Epithelial cell of esophagus (primary cell): ENCODE data around the gene ACOT8.

ENCODE experiments used
- DNase-seq: peaks from one replicate; pipeline ENCODE4 v3.0.0; 2010; ENCODE audit warnings: low read depth
- H3K4me3 ChIP-seq: 2 replicates; pipeline ENCODE4 v1.5.1; 2011; ENCODE audit warnings: mild to moderate bottlenecking, low read length, control low read depth
- CTCF ChIP-seq: IDR thresholded peaks from 2 replicates; pipeline ENCODE4 v1.5.1; 2011; ENCODE audit warnings: low read depth, mild to moderate bottlenecking, low read length, control low read depth, inconsistent platforms; ENCODE audit not compliant: insufficient read depth; ENCODE audit errors: missing control alignments

ACOT8 gene

GRCh38 chr20:45861221-45862075 is 4.3 kb upstream of the ACOT8 start:
- H3K4me3 ChIP-seq, result no peak overlapping the region
- no peak for DNase-seq
- no peak for TF ChIP-seq CTCF

GRCh38 chr20:45860560-45861220 is 3.5 kb upstream of the ACOT8 start:
- TF ChIP-seq CTCF, result no peak
- peak; percentile 36 for DNase-seq
- H3K4me3 ChIP-seq, result no peak overlapping the region

- no peak for TF ChIP-seq CTCF
- no peak for DNase-seq
- no peak overlapping the region for H3K4me3 ChIP-seq
These were observed 2.7 kb upstream of the ACOT8 start for GRCh38 chr20:45859916-45860315.

GRCh38 chr20:45857882-45858216 is 657 bp upstream of the ACOT8 start:
- peak overlapping the region; percentile 89 for H3K4me3 ChIP-seq
- DNase-seq, result peak; percentile 24
- TF ChIP-seq CTCF, result no peak

- DNase-seq, result no peak
- no peak for TF ChIP-seq CTCF
- H3K4me3 ChIP-seq, result no peak overlapping the region
These were observed 3.7 kb downstream of the ACOT8 start for GRCh38 chr20:45853484-45853883.

- TF ChIP-seq CTCF, result no peak
- no peak for DNase-seq
These were observed 4.9 kb downstream of the ACOT8 start for GRCh38 chr20:45852326-45852725.

GRCh38 chr20:45851501-45851900 is 5.7 kb downstream of the ACOT8 start:
- no peak overlapping the region for H3K4me3 ChIP-seq
- no peak for DNase-seq
- TF ChIP-seq CTCF, result no peak

More at GRCh38 chr20:45852326-45852725, 4.9 kb downstream of the ACOT8 start:
- H3K4me3 ChIP-seq, result no peak overlapping the region
